DOHH2 (cell line): ENCODE measurements around the gene BNC2.

Experiments used
- H3F3A ChIP-seq: fragments of 200-600 bp; sonication (generic), shearing (Covaris generic); 2 replicates; pipeline ENCODE4 v1.6.0; 2016; ENCODE audit warnings: antibody characterized with exemption, mild to moderate bottlenecking; ENCODE audit not compliant: control insufficient read depth, insufficient read depth
- H3K27ac ChIP-seq: fragments of 200-600 bp; sonication (generic); 2 replicates; pipeline ENCODE4 v1.5.1; 2014; ENCODE audit warnings: low read depth, mild to moderate bottlenecking, low read length, moderate library complexity
- H3K27me3 ChIP-seq: fragments of 200-600 bp; sonication (generic); 2 replicates; pipeline ENCODE4 v1.6.1; 2014; ENCODE audit warnings: mild to moderate bottlenecking, low read length, mixed read lengths; ENCODE audit not compliant: control insufficient read depth
- H3K36me3 ChIP-seq: fragments of 200-600 bp; sonication (generic); 2 replicates; pipeline ENCODE4 v1.6.1; 2014; ENCODE audit warnings: mild to moderate bottlenecking, low read length, moderate library complexity, mixed read lengths; ENCODE audit not compliant: control insufficient read depth
- H3K4me1 ChIP-seq: fragments of 200-600 bp; sonication (generic); 2 replicates; pipeline ENCODE4 v1.6.1; 2014; ENCODE audit warnings: mild to moderate bottlenecking, low read length, mixed read lengths; ENCODE audit not compliant: control insufficient read depth
- H3K4me2 ChIP-seq: fragments of 200-600 bp; sonication (generic); 2 replicates; pipeline ENCODE4 v1.6.0; 2014; ENCODE audit warnings: mild to moderate bottlenecking, low read length, moderate library complexity
- H3K4me3 ChIP-seq: fragments of 200-600 bp; sonication (generic); 2 replicates; pipeline ENCODE4 v1.5.1; 2014; ENCODE audit warnings: mild to moderate bottlenecking, low read length, mixed read lengths
- H3K79me2 ChIP-seq: fragments of 200-600 bp; sonication (generic); 2 replicates; pipeline ENCODE4 v1.6.1; 2014; ENCODE audit warnings: mild to moderate bottlenecking, low read length, mixed read lengths; ENCODE audit not compliant: control insufficient read depth
- H3K9me2 ChIP-seq: fragments of 200-600 bp; sonication (generic); replicated peaks from 2 replicates; pipeline ENCODE4 v1.6.1; 2014; ENCODE audit warnings: mild to moderate bottlenecking, low read length, mixed read lengths; ENCODE audit not compliant: control insufficient read depth
- H3K9me3 ChIP-seq: fragments of 200-600 bp; sonication (generic); 2 replicates; pipeline ENCODE4 v1.6.1; 2014; ENCODE audit warnings: antibody characterized with exemption, low read length, mixed read lengths; ENCODE audit not compliant: control insufficient read depth, insufficient read depth
- H4K20me1 ChIP-seq: fragments of 200-600 bp; sonication (generic); 2 replicates; pipeline ENCODE4 v1.6.0; 2014; ENCODE audit warnings: low read depth, mild to moderate bottlenecking, antibody characterized with exemption, low read length, moderate library complexity; ENCODE audit not compliant: control insufficient read depth, insufficient read depth
- CTCF ChIP-seq: fragments of 200-600 bp; sonication (generic); IDR thresholded peaks from one replicate; pipeline ENCODE4 v1.5.1; 2014; ENCODE audit warnings: antibody characterized with exemption, mild to moderate bottlenecking, low read depth, low read length; ENCODE audit not compliant: poor library complexity, severe bottlenecking
- EZH2phosphoT487 ChIP-seq: fragments of 200-600 bp; sonication (generic); IDR thresholded peaks from 2 replicates; pipeline ENCODE4 v1.6.1; 2017; ENCODE audit warnings: borderline replicate concordance, mild to moderate bottlenecking, antibody characterized with exemption, low read length, moderate library complexity, mixed read lengths

The BNC2 gene

GRCh38 chr9:16509997-16510396 lies 360.5 kb downstream of the BNC2 start:
- no peak overlapping the region for H3K27ac ChIP-seq

DNA sequence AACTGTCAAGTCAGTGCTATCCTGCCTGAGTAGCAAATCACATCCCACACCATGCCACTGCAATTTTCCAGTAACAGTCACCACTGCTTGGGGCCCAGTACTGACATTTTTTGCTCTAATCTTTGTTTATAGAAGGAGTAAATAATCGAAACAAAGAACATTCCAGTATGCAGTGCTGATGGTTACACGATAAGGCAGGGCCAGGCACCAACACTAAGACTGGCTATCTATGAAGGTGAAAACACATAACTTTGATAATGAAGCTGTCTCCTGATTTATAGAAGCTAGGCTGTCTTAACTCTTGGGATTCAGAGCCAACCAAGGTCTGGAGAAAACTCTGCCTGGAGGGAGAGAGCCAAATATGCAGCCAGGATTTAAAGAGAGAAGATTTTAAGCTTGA lies 365.3 kb downstream of the BNC2 start:
- Histone ChIP-seq H3K36me3 (no peaks in the 10 kb centered on the region), H3K27ac (no peak overlapping the region), H3K27me3 (no peaks in the 10 kb centered on the region), H3K4me2 (no peak overlapping the region), H3K4me1 (no peaks in the 10 kb centered on the region), H3F3A (no peaks in the 10 kb centered on the region), H3K79me2 (no peaks in the 10 kb centered on the region), H3K9me2 (no peaks in the 10 kb centered on the region), H3K4me3 (no peak overlapping the region), H3K9me3 (no peaks in the 10 kb centered on the region), H4K20me1 (no peaks in the 10 kb centered on the region)
- TF ChIP-seq EZH2phosphoT487 (no peak), CTCF (no peak)

More at GRCh38 chr9:16509997-16510396, 360.5 kb downstream of the BNC2 start:
- Histone ChIP-seq H3F3A (no peaks in the 10 kb centered on the region), H4K20me1 (no peaks in the 10 kb centered on the region), H3K27me3 (no peaks in the 10 kb centered on the region), H3K9me2 (no peaks in the 10 kb centered on the region), H3K4me2 (no peak overlapping the region), H3K36me3 (no peaks in the 10 kb centered on the region), H3K9me3 (no peaks in the 10 kb centered on the region), H3K79me2 (no peaks in the 10 kb centered on the region), H3K4me3 (no peak overlapping the region), H3K4me1 (no peaks in the 10 kb centered on the region)
- TF ChIP-seq CTCF: no peak
- no peak for TF ChIP-seq EZH2phosphoT487

GRCh38 chr9:16501726-16502125 lies 368.7 kb downstream of the BNC2 start:
- Histone ChIP-seq H3K4me2 (no peak overlapping the region), H3K4me3 (no peak overlapping the region)

More at GRCh38 chr9:16501726-16502125, 368.7 kb downstream of the BNC2 start:
- Histone ChIP-seq H3F3A (no peaks in the 10 kb centered on the region), H3K9me2 (no peaks in the 10 kb centered on the region), H3K27ac (no peak overlapping the region), H3K9me3 (no peaks in the 10 kb centered on the region), H3K27me3 (no peaks in the 10 kb centered on the region), H3K36me3 (no peaks in the 10 kb centered on the region), H4K20me1 (no peaks in the 10 kb centered on the region), H3K79me2 (no peaks in the 10 kb centered on the region), H3K4me1 (no peaks in the 10 kb centered on the region)
- no peak for TF ChIP-seq EZH2phosphoT487
- no peak for TF ChIP-seq CTCF
